GM18507 (cell line): ENCODE measurements around the gene PRTG.
"Not testable (repeated sequence)": the region's sequence is repeated elsewhere in the genome, so short reads cannot be mapped to it uniquely, and the experiment has no call there.

Source experiments
- DNase-seq: peaks from one replicate; pipeline ENCODE4 v3.0.0; 2011; ENCODE audit warnings: low read depth; ENCODE audit not compliant: insufficient read length; ENCODE audit errors: extremely low spot score
- FAIRE-seq: peaks from 2 replicates; lab custom pipeline; 2011; peaks lifted over from hg19 to GRCh38; lab: Jason Lieb, UNC

Gene PRTG

GRCh38 chr15:55708720-55709119 is 34.2 kb downstream of the PRTG start:
- no peak for DNase-seq
- FAIRE-seq: no peak

DNA sequence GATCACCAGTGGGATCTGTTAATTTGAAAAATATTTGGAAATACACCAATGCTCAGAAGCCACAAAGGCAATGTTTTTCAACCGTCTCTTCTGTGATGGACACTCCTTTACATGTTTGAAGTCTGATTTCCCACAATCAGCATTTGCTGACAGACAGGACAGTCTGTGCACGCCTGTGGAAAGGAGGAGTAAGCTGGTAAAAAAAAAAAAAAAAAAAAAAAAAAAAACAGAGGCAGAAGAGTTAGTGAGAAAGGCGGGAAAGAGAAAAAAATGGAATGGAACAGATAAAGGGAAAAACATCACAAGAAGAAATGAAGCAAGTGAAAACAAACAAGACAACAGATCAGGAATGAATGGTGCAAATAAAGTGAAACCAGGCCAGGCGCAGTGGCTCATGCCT is 35.0 kb downstream of the PRTG start:
- no peak for DNase-seq
- FAIRE-seq: no peak

- no peak for FAIRE-seq
- DNase-seq: no peak
Measured at GRCh38 chr15:55707518-55707917, 35.4 kb downstream of the PRTG start.

DNA sequence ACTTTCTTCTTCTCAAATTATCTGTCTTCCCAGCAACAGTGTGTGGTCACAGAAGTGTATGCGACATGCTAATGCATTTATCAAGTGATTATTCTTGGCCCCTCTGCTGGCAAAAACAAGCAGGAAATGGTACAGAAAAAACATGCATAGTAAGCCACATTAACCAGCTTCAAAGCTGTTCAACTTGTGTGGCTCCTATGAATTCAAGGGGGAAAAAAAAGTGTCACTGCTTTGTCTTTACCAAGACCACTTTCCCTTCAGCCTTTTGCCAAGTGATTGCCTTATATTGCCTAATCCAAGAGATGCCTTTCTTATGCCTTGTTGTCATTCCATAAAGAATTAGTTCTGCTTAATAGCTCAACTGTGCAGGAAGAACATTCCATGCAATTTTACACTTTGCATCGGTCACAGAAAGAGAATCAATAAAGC is 39.1 kb downstream of the PRTG start:
- DNase-seq: no peak
- FAIRE-seq: no peak

GRCh38 chr15:55700876-55701275 is 42.1 kb downstream of the PRTG start:
- FAIRE-seq: no peak

DNA sequence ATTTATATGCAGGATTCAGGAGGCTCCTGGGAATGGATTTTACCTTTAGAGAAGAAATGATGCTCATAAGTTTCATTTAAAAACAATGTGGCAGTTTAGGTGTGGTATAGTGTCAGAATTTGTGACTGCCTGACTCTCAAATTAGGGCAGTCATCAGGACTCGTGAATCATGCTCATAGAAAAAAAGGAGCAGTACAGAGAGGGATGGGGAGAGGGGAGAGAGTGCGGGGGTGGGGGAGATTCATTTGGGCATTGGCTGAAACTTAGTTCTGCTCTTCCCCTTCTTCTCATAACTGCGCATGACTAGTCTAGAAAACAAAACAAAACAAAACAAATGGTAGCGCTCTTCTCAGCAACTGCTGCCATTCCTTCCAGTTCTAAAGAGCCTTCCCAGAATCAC is 44.3 kb downstream of the PRTG start:
- DNase-seq (no peak), FAIRE-seq (no peak)

More at GRCh38 chr15:55700876-55701275, 42.1 kb downstream of the PRTG start:
- no peak for DNase-seq

DNA sequence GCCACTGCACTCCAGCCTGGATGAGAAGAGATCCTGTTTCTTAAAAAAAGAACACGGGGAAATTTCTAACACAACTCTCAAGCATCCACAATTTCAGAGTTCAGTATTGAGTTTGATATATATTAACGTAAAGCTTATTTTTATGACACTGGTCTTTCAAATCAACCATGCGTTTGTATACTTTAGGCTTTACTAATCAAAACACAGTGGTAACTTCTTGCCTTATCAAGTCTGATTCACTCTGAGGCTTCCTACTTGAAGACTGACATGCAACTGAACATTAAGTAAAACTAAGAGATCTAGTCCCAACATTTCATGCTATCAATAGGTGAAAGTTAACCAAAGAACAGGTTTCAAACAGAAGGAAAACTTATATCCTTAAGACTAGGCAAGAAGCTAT is 46.7 kb downstream of the PRTG start:
- FAIRE-seq: no peak
- no peak for DNase-seq

- DNase-seq (no peak), FAIRE-seq (no peak)
Measured at GRCh38 chr15:55695432-55695831, 47.5 kb downstream of the PRTG start.

GRCh38 chr15:55694652-55695150 is 48.3 kb downstream of the PRTG start:
- peak; percentile 8 for DNase-seq
- FAIRE-seq: peak; percentile 35

GRCh38 chr15:55693116-55693515 is 49.8 kb downstream of the PRTG start:
- not testable (repeated sequence) for FAIRE-seq, DNase-seq

GRCh38 chr15:55687792-55688191 is 55.2 kb downstream of the PRTG start:
- DNase-seq: no peak
- FAIRE-seq: no peak

- FAIRE-seq: peak; percentile 51
- DNase-seq: no peak
Measured at GRCh38 chr15:55685286-55685685, 57.7 kb downstream of the PRTG start.

GRCh38 chr15:55683376-55683775 is 59.6 kb downstream of the PRTG start:
- no peak for FAIRE-seq
- no peak for DNase-seq

- DNase-seq (no peak), FAIRE-seq (peak; percentile 24)
Measured at GRCh38 chr15:55681631-55682030, 61.3 kb downstream of the PRTG start.

DNA sequence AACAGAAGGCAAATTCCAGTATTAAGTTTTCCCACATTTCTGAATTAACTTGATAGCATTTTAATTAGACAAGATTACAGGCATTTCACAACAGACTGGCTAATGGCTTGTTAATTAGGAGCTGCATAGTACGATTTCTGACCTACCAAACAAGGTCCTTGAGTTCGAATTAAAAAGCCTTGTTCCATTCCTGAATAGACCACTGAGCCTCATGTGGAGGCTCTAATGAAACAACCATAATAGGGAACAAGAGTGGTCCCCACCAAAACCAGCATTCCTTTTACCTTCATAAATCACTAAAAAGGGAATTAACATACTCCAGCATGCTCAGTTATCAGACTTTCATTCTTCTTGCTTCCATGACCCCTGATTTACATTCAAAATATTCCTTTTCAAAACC is 66.4 kb downstream of the PRTG start:
- DNase-seq: no peak
- FAIRE-seq: no peak

DNA sequence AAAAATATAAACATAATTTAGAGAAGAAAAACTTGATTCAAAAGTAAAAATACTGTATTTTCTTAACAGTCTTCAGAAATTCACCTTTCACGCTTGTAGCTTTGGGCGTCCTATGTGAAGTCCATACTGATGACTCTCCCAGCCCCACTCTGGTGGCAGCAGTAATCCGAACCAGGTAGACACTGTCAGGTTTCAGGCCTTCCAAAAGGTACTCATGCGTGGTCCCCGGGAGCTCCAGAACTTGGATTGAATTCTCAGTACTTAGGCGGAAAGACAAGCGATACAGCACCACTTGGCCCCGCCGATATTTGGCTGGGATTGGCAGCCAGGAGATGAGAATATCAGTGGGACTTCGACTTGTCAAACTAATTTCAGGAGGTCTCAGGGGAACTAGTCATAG is 69.7 kb downstream of the PRTG start:
- FAIRE-seq (no peak), DNase-seq (no peak)

GRCh38 chr15:55669270-55669669 is 73.7 kb downstream of the PRTG start:
- DNase-seq (no peak), FAIRE-seq (no peak)

GRCh38 chr15:55665605-55666227 is 77.2 kb downstream of the PRTG start:
- DNase-seq (no peak), FAIRE-seq (no peak)

DNA sequence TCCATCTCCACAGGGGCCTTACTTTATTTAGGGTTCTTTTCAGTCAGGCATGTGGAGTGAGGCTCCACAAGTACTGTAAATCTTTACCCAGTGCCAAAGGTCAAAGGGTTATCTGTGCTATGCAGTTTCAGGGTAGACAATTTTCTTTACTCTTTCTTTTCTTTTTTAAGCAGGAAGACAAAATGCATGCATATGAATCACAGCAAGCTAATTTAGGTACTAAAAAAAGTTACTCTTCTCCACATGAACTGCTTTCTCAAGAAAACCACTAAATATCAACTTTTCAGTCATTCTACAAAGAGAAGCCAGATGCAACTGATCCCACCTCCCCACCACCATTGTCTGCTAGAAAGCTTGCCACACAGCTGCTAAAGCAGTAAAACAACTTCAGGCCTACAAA is 81.5 kb downstream of the PRTG start:
- DNase-seq (no peak), FAIRE-seq (no peak)

DNA sequence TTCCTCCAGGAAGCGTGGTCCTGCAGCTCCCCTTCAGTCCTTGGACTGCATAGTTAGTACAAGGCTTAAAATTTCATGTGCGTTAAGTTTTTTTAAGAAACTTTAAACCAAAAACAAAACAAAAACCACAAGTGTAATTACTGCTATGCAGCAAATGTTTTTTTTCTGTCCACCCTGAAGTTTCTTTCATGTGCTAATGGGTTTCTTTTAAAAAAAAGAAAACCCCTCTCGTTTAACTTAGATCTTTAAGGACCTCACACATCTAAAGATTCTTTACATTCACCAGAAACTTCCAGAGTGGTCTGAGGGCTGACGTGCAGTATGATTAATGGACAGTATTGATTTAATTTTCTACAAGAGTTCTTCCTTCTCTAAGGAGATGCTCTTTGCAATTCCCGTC is 82.8 kb downstream of the PRTG start:
- FAIRE-seq (no peak), DNase-seq (no peak)

- DNase-seq: no peak
- FAIRE-seq: no peak
Measured at GRCh38 chr15:55659481-55659880, 83.5 kb downstream of the PRTG start.

DNA sequence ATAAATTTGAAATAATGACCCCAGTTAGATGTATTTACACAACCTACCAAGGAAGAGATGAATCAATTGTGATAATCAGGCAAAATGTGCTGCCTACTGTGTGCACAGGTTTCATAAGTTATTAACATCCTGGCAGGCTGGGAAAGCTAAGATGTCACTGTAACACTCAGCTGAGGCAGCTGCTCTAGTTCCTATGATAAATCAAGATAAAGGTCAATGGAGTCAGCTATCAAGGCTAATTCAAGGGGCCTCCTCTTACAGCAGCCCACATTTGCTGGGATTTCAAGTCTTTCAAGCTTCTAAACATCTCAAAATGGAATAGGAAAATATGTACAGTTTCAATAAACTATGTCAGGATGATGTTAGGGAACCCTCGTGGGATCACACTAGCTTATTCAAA is 84.1 kb downstream of the PRTG start:
- FAIRE-seq: no peak
- DNase-seq: no peak
